ENCODE data around the gene HBD.

- TF ChIP-seq EZH2phosphoT487 (IDR thresholded peaks at IDR 0.05; ENCODE audit: insufficient read depth, low read depth) (no peak), EZH2 (IDR thresholded peaks at IDR 0.05; ENCODE audit: insufficient read depth, poor library complexity, severe bottlenecking) (no peak)
These were observed 8.9 kb upstream of the HBD start for GRCh38 chr11:5242933-5243815.
